ENCODE data around the gene NAPG. TPM values are rescaled to one million over a fixed set of nuclear protein-coding genes. Genes with fewer than 3 reads are reported as not detected.
"Not testable (repeated sequence)": the region's sequence is repeated elsewhere in the genome, so short reads cannot be mapped to it uniquely, and the experiment has no call there.

NAPG gene
- polyA plus RNA-seq, 4 donors: 16.9 to 36.8 (median 22.8) TPM

DNA sequence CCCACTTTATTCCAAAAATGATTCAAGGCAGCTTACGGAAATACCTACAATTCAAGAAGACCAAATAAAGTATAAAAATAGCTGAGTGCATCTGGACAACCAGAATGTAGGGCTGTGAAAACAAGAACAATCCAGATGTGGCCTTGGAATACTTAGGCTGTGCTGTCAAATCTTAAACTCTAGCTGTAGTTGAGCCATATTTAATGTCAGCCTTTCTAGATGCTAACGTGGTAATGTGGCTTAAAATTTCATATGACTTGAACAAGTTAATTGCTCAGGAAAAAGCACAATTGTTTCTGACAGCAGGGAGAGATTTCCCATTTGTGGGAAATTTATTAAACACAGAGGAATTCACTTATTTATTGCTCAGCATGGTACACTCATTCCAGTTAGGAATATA, 14.6 kb upstream of the NAPG start:
- no peak for DNase-seq (ENCODE audit: low read depth in 4 of 4, low spot score in 2 of 4)

DNA sequence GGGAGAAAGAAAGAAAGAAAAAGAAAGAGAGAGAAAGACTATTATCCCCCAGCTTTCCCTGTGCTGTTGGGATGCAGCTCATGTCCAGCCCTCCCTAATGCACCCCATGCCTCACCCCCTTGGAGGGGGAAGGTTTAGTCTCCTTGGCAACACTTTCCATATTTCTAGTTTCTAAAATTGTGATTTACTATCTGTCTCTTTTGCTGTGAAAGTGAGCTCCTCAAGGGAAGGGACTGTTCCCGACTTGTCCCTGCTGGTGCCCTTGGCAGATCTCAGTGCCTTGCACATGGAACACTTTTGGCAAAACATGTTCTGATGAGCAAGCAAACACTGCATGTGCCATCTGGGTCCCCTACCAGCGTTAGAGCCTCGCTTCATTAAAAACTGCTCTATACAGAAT, 11.7 kb upstream of the NAPG start:
- no peak for DNase-seq (ENCODE audit: low read depth in 4 of 4, low spot score in 2 of 4)

DNA sequence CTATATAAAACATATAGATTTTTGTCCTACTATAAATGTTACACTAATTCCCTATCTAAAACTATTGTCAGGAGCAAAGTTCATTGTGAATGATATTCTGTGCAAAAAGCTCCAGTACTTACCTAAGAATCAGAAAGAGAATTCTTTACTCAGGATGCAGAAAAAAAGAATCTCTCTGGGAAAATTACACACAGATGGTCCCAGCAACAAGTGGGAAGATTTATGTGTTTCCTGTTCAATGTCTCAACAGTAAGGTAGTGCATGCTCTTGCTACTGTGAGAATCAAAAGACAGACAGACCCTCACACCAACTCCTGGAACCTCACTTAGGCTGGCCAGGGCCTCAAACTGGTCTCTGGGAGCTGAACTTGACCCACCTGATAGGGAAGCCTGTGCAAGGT, 11.2 kb upstream of the NAPG start:
- DNase-seq (ENCODE audit: low read depth in 4 of 4, low spot score in 2 of 4): no peak

DNA sequence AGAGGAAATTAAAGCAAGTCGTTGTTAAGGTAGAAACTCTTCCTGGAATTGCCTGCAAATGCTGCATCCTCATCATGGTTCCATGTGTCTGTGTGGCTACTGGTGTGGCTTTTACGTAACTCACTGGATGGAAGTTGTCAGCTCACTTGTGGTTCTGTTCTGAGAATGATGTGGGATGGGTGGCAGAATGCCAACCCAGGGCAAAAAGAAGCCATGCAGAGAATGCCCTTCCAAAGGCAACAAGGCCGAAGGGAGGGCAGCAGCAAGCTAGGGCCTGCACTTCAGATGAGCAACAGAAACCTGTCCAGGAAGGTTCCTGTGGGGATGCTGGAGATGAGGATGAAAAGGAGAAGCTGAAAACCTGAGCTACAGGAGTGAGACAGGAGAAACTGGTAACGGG, 10.4 kb upstream of the NAPG start:
- DNase-seq (ENCODE audit: low read depth in 4 of 4, low spot score in 2 of 4): no peak

DNA sequence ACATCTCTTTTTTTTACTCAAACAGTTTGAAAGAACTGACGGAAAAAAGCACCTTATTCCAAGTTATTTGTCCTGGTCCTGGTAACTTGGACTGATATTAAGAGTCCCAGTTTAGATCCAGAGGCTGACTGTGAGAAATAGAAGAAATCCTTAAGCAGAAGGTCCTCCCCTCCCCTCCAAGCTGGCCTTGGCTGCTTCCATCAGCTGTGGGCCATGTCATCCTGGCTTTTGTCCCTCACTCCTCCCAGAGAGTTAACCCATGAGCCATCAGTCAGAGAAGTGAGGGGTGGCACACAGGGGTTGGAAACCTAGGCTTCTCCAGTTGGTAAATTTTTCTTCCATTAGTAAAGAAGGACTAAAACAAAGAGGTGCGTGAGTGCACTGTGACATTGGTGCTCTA, 9.7 kb upstream of the NAPG start:
- DNase-seq (ENCODE audit: low read depth in 4 of 4, low spot score in 2 of 4): no peak

DNA sequence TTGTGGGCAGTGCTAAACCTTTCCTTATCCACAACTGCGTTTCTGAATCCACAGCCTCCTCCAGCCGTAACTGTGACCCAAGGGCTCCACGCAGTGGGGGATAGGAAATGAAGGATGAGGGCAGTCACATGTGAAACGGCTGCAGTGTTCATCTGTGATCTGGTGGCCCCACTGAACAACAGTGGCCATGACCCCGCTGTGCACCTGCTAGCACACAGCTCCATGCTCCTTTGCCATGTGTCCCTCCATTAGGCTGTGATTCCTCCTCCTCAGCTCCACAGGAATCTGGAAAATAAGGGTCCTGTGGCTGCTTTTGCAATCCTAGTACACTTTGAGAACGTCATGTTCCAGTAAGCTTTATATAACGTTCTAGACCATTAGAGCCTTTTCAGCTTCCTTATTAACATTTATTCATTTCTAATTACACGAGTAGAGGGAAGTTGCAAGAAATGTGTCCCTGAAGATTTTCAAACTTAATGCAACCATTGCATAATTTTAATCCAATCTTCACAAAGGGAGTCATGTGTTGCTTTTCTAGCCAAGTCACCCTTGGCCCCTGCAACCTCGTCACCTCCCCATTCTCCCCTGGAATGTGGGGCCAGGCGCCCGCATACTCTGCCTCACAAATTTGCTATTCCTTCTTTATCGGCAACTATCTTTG, 7.1 kb upstream of the NAPG start:
- no peak for DNase-seq (ENCODE audit: low read depth in 4 of 4, low spot score in 2 of 4)

DNA sequence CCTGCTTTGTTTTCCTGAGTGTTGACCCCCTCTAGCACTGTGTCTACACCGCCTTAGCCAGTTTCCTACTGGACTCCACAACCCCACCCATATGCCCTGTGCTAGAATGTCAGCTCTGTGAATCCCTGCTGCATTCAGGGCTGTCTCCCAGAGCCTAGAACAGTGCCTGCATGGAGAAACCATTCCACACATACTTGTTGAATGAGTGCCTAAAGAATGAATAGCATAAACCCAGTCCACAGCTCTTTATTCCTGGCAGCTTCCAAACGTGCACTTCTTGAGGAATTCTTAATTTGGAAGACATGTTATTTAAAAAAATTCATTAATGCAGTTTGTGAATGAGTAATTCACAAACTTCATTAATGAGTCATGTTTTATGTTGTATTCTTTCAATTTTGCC, 6.5 kb upstream of the NAPG start:
- DNase-seq (ENCODE audit: low read depth in 4 of 4, low spot score in 2 of 4): no peak

DNA sequence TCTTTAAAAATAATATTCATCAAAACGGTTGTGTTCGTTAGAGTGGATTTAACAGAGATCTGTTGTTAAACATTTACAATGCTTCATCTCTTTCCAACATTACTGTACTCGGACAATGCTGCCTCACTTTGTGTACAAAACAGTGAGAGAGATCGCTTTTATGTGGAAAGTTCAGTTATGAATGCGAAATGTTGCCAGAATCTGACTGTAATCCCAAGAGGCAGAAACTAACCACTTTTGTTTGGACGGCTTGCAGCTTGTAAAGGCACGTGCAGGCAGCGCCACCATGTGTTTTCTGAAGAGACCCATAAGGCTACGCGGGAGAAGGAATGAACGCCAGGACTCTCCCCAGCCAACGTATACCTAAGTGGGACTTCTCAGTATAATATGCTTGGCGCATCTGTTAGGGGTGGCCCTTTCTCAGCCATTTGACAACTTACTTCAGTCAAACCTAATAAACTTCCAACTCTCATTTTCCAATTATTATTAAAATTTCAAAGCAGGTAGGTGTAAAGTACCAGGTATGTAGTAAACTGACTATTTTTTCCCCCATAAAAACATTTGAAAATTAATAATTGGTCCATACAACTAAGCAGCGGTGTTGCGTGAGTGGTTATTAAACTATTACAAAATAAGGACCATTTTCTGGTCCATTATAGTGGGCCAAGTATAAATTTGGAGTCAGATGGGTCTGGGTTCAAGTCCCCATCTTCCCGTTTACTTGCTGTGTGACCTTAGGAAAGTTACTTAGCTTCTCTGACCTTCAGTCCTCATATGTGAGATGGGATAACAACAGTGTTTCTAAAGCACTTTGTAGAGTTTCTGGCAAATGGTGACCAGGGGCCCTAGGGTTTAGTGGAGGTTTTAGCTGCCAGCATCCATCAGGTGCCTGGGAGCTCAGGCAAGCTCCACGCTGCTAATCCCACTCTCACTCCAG, 5.6 kb upstream of the NAPG start:
- peak in 2 of 4 donors; percentile 68 to 83 for DNase-seq (ENCODE audit: low read depth in 4 of 4, low spot score in 2 of 4)

DNA sequence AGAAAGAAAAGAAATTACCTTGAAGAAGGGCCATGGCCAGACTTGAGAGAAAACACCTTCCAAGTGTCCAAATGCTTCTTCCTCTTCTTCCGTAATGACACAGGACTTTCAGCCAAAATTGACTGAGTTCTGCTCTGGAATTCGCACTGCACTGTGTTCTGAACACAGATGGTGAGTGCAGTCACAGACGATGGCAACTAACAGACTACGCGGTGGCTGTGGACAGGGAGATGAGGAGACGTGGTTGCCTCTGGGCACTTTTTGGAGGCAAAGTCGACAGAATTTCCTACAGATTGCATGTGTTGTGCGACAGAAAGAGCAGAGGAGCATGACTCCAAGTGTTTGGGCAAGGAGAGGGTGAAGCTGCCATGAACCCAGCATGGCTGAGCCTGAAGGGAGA, 4.3 kb upstream of the NAPG start:
- DNase-seq (ENCODE audit: low read depth in 4 of 4, low spot score in 2 of 4): no peak

DNA sequence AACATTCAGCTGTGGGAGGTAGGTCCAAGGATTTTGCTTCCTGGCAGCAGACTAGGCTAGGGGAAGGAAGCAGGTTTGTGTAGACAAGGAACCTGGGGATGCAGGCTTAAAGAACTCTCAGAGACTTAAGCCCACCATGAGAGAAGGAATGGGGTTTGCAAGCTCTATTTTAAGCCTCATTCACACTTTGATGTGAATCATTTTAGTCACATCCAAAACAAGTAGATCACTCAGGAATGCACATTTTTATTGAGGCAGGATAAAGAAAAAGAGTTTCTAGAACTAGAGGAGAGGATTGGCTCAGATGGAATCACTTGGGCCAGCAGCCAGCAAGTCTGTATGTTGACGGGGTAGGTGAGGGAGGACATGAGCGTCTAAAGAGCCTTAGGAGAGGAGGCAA, 3.3 kb upstream of the NAPG start:
- DNase-seq (ENCODE audit: low read depth in 4 of 4, low spot score in 2 of 4): no peak

DNA sequence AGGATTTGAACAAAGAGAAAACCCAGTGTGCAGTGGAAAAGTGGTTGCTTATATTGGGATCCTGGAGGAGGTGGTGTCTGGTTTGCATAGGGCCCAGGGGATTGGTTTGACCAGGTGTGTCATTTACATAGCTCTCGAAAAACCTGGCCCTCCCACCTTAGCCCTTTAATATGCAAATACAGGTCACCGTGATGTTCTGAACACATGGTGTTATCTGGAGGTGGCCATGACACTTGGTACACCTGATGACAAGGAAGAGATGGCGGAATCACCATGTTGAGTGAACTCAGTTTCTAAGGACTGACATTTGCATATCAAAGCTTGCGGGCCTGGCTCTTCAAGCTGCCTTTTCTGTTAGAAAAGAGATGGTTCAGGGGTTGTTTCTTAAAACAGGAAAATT, 2.3 kb upstream of the NAPG start:
- DNase-seq (ENCODE audit: low read depth in 4 of 4, low spot score in 2 of 4): no peak

DNA sequence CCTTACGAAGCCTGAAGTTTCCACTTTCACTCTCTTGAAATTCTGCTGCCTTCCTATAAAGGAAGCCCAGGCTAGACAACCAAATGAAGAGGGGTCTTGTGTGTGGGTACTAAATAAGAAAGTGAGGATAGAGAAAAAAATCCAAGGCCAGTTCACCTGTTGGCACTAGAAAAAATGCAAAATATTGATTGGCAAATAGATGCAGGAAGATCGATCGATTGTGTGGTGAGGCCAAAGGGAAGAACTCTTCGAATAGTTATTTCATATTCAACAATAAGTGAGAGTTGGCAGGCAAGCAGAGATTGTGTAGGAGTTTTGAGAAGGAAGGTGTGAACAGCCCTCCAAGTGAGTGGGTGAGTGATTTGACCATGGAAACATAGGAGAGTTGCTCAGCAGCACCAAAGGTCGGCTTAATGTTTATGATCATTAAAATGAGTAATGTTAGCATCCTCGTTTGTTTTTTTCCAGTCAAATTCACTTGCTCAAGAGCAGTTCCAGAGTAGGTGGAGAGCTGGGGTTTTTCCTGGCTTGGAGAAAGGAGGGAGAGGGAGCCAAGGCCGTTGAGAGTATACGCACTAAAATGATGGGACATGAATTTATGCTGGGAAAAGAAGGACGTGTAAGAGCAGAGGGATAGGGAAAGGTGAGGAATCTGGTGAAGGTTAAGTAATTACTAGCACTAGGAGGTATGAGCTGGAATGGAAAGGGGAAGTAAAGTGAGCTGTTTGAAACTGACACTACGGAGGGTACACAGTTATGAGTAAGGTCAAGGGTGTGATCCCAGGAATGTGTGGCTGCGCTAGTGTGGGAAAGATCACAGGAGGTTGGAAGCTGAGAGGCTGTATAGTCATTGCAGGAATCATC, 1.1 kb upstream of the NAPG start:
- no peak for DNase-seq (ENCODE audit: low read depth in 4 of 4, low spot score in 2 of 4)

DNA sequence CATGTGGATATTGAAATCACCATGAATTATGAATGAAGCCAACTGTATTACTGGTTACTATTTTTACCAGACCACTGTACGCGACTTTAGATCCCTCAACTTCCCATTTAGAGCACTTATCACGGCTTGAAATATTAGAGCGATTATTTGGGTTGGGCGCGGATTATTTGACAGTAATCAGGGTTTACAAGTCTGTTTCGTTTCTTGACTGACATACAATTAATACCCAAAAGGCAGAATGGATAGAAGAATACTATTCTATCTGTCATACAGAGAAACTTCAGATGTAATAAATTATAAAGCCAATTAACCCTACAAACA, 496 bp upstream of the NAPG start:
- no peak for DNase-seq (ENCODE audit: low read depth in 4 of 4, low spot score in 2 of 4)

DNA sequence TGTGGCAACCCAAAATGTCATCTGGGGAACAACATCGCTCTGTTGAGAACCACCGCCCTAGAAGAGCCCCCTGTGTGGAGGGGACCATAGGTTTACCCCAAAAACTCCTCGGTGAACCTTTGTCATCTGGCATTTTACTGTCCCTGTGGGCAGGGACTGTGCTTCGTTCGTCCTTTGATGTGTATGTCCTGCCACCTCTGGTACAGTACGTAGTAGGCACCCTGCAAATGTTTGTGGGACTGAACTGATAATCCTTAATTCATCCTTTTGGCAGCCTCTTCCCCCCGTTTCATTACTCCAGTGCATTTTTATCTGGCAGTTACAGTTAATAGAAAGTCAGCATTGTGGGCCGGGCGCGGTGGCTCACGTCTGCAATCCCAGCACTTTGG, 728 bp downstream of the NAPG start:
- no peak for DNase-seq (ENCODE audit: low read depth in 4 of 4, low spot score in 2 of 4)

DNA sequence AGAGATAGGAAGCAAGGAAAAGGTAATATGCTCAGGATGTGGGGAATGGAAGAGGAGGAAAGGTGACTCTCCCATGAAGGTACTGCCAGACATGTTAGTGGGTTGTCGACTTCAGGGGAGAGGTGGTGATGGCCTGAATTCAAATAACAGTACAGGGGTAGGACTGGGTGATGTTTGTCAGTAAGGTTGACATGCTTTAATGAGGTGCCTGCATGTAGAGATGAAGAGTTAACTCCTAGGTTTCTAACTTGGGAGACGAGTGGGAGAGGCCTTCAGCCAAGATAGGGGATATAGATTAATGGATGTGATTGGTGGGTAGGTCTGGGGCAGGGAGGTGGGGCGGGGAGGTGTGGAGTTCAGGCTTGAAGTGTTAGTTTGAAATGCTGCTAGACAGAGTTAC, 2.6 kb downstream of the NAPG start:
- DNase-seq (ENCODE audit: low read depth in 4 of 4, low spot score in 2 of 4): no peak

DNA sequence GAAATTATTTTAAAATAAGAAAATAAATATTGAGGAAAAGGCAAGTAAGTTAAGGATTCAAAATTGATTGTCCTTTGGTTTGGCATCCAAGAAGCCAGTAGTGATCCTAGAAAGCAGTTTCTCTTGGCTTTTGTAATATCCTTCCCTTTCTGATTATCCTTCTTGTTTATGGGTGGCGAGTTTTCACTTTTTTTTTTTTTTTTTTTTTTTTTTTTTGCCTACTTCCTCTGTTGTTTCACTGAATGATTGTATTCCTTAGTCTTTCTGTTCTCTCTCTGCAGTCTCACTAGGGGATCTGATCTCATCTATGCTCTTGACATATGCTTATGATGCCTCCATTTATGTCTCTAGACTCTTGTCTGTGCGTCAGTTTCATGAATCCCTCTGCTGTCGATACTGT, 4.2 kb downstream of the NAPG start:
- no peak for DNase-seq (ENCODE audit: low read depth in 4 of 4, low spot score in 2 of 4)

DNA sequence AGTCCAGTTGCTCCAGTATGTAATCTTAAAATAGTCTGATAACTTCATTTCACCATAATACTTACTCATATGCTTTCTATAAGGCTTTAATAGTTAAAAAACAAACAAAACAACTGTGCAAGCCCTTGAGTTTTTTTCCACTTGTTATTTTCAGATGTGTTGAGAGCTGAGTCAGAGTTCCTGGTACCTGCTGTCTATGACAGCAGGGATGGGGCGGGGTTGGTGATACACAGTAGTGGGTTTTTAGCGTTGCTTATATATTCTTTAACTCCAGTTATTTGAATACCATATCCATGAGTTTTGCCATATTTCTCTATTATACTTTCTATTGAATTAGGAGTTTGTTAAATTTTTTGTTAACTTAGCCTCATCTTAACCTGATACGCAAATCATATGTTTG, 5.0 kb downstream of the NAPG start:
- DNase-seq (ENCODE audit: low read depth in 4 of 4, low spot score in 2 of 4): no peak

DNA sequence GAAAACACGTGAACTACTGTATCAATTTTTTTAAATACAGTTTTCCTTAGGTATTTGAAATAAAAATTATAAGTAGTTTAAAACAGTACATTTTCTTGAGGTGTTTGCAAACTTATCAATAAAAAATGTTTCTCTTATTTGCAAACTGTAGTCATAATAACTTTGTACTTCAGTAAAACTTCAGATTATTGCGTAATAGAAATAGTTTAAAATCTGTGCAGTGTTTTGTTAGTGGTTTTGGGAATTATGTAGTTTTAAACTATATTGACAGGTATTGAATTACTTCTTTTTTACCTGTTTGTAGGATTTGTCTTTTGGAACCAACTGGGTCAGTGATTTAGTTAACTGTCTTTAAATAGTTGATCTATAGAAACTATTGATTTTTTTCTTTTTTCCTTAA, 7.3 kb downstream of the NAPG start:
- DNase-seq (ENCODE audit: low read depth in 4 of 4, low spot score in 2 of 4): no peak

DNA sequence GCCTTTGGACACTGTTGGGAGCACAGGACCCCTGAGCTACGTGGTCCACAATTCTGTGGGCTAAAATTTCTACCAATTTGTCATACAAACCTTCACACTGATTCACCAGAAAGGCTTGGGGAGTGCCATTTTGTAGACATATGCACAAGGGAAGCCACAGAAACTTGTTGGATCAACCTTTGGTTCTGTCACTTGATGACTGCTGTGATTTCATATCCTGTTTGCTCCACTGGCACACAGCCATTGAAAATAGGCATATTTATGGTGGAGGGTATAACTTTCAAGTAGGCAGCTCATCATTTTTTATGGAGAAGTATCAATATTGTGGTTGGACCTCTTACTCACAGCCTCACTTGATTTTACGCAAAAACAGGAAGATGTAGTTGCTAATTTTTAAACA, 10.5 kb downstream of the NAPG start:
- DNase-seq (ENCODE audit: low read depth in 4 of 4, low spot score in 2 of 4): no peak

DNA sequence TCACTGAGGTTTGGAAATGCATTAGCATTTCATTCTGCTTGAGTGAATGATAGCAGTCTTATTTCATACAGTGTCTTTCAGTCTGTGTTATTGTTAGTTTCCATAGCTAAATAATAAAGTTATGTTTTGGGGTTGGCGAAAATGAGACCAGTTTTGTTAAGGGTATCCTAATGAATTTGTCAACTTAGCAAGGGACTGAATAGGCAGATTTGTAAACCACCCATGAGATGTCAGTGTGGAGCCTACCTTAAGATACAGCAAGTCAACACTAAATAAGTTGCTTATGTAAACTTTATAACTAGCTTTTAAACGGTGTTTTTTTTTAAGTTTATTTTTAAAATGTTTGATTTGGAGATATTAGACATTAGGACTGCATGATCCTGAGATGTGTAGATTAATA, 11.9 kb downstream of the NAPG start:
- DNase-seq (ENCODE audit: low read depth in 4 of 4, low spot score in 2 of 4): no peak

DNA sequence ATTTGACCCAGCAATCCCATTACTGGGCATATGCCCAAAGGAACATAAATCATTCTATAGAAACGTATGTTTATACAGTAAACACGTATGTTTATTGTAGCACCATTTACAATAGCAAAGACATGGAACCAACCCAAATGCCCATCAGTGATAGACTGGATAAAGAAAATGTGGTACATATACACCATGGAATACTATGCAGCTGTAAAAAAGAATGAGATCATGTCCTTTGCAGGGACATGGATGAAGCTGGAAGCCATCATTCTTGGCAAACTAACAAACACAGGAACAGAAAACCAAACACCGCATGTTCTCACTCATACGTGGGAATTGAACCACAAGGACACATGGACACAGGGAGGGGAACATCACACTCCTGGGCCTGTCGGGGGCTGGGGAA, 13.3 kb downstream of the NAPG start:
- not testable (repeated sequence) for DNase-seq (ENCODE audit: low read depth in 4 of 4, low spot score in 2 of 4)

DNA sequence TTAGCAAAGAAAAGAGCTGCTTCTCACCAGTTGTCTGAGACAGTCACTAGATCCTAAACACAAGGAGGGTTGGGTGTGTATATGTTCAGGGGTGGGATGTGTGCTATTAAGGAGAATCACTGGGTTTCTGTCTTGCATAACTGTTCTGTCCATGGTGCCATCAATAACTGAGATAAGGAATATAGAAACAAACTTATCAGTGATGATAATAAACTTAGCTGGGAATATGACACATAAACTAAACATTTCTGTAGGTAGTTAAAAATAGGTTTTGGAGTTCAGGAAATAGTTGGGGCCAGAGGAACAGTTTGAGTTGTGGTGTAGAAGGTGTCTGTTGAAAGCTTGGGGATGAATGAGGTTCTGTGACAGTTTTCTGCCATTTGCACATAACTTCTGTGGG, 17.4 kb downstream of the NAPG start:
- no peak for DNase-seq (ENCODE audit: low read depth in 4 of 4, low spot score in 2 of 4)

Data from left renal cortex interstitium (tissue), 4 donors.